SU-DHL-6 (cell line): ENCODE measurements around the gene SFTA2.

Source experiments
- H2AFZ ChIP-seq: fragments of 200-600 bp; sonication (generic); 2 replicates; pipeline ENCODE4 v1.6.1; 2014; ENCODE audit warnings: low read depth, mild to moderate bottlenecking, moderate library complexity, mixed read lengths, antibody characterized with exemption, low read length; ENCODE audit not compliant: severe bottlenecking
- H3F3A ChIP-seq: fragments of 200-600 bp; shearing (Covaris generic); 2 replicates; pipeline ENCODE4 v1.6.0; 2016; ENCODE audit warnings: antibody characterized with exemption, mild to moderate bottlenecking; ENCODE audit not compliant: insufficient read depth
- H3K27ac ChIP-seq: fragments of 200-600 bp; sonication (generic); 2 replicates; pipeline ENCODE4 v1.5.1; 2016; ENCODE audit warnings: low read depth, mild to moderate bottlenecking, low read length, moderate library complexity, mixed read lengths
- H3K27me3 ChIP-seq: fragments of 200-600 bp; sonication (generic), shearing (Covaris generic); 2 replicates; pipeline ENCODE4 v1.6.0; 2014; ENCODE audit warnings: mild to moderate bottlenecking, low read length
- H3K36me3 ChIP-seq: fragments of 200-600 bp; sonication (generic); 2 replicates; pipeline ENCODE4 v1.6.1; 2014; ENCODE audit warnings: mild to moderate bottlenecking, low read length, mixed read lengths
- H3K4me2 ChIP-seq: fragments of 300-600, 200-600 bp; shearing (Covaris generic), sonication (generic); 2 replicates; pipeline ENCODE4 v1.6.0; 2014; ENCODE audit warnings: low read length, low read depth, mild to moderate bottlenecking; ENCODE audit not compliant: poor library complexity, severe bottlenecking
- H3K4me3 ChIP-seq: fragments of 200-600 bp; sonication (generic); 2 replicates; pipeline ENCODE4 v1.5.1; 2014; ENCODE audit warnings: antibody characterized with exemption, low read length, mild to moderate bottlenecking, mixed read lengths; ENCODE audit not compliant: insufficient read depth, poor library complexity, severe bottlenecking
- H3K79me2 ChIP-seq: fragments of 200-600 bp; sonication (generic); 2 replicates; pipeline ENCODE4 v1.6.1; 2014; ENCODE audit warnings: mild to moderate bottlenecking, low read length, moderate library complexity; ENCODE audit not compliant: insufficient read depth
- H3K9ac ChIP-seq: fragments of 200-600 bp; sonication (generic); 2 replicates; pipeline ENCODE4 v1.7.0; 2014; ENCODE audit warnings: mild to moderate bottlenecking, low read length
- H3K9me2 ChIP-seq: fragments of 200-600 bp; sonication (generic); replicated peaks from 2 replicates; pipeline ENCODE4 v1.6.1; 2014; ENCODE audit warnings: low read length; ENCODE audit not compliant: insufficient read depth
- H3K9me3 ChIP-seq: fragments of 200-600 bp; sonication (generic); 2 replicates; pipeline ENCODE4 v1.6.1; 2014; ENCODE audit warnings: low read length, mixed read lengths; ENCODE audit not compliant: insufficient read depth
- H4K20me1 ChIP-seq: fragments of 200-600 bp; sonication (generic); 2 replicates; pipeline ENCODE4 v1.6.1; 2014; ENCODE audit warnings: low read depth, mild to moderate bottlenecking, antibody characterized with exemption, low read length, moderate library complexity, mixed read lengths
- EZH2phosphoT487 ChIP-seq: fragments of 200-600 bp; sonication (generic), shearing (Covaris generic); conservative IDR thresholded peaks from 2 replicates; pipeline ENCODE4 v1.6.1; 2018; ENCODE audit warnings: mild to moderate bottlenecking, antibody characterized with exemption, low read length, moderate library complexity, mixed read lengths
- TF ChIP-seq, protein P1 (sequence below): fragments of 200-600 bp; sonication (generic); IDR thresholded peaks from one replicate; pipeline ENCODE4 v1.5.1; 2017; ENCODE audit warnings: antibody characterized with exemption, mild to moderate bottlenecking, low read length, moderate library complexity; ENCODE audit not compliant: insufficient read depth, poor library complexity, severe bottlenecking

SFTA2 gene

DNA sequence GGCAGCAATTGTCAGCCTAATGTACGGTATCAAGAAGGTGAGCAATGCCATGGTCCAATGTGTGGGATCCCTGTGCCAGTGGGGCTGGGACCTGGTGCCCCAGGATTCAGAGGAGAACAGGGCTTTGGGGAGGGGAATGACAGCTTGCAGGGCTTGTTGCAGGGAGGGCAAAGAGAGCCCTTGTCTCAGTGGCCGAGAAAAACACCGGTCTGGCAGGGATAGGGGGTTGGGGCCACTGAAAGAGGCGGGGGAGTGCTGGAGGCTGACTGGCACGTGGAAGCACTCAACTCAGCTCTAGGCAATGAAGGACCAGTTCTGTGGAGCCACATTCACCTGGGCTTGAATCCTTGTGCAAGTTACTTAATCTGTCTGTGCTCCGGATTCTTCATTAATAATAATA lies 5.3 kb upstream of the SFTA2 start:
- Histone ChIP-seq H3K9ac (no peak overlapping the region), H3K4me3 (no peak overlapping the region), H3K9me3 (no peaks in the 10 kb centered on the region), H3K27me3 (no peaks in the 10 kb centered on the region), H4K20me1 (no peaks in the 10 kb centered on the region), H3K9me2 (no peaks in the 10 kb centered on the region), H2AFZ (no peak overlapping the region), H3K79me2 (no peaks in the 10 kb centered on the region), H3F3A (no peaks in the 10 kb centered on the region), H3K36me3 (no peaks in the 10 kb centered on the region), H3K4me2 (no peak overlapping the region), H3K27ac (no peak overlapping the region)
- TF ChIP-seq, protein P1, sequence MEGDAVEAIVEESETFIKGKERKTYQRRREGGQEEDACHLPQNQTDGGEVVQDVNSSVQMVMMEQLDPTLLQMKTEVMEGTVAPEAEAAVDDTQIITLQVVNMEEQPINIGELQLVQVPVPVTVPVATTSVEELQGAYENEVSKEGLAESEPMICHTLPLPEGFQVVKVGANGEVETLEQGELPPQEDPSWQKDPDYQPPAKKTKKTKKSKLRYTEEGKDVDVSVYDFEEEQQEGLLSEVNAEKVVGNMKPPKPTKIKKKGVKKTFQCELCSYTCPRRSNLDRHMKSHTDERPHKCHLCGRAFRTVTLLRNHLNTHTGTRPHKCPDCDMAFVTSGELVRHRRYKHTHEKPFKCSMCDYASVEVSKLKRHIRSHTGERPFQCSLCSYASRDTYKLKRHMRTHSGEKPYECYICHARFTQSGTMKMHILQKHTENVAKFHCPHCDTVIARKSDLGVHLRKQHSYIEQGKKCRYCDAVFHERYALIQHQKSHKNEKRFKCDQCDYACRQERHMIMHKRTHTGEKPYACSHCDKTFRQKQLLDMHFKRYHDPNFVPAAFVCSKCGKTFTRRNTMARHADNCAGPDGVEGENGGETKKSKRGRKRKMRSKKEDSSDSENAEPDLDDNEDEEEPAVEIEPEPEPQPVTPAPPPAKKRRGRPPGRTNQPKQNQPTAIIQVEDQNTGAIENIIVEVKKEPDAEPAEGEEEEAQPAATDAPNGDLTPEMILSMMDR, result no peak
- no peak for TF ChIP-seq EZH2phosphoT487

DNA sequence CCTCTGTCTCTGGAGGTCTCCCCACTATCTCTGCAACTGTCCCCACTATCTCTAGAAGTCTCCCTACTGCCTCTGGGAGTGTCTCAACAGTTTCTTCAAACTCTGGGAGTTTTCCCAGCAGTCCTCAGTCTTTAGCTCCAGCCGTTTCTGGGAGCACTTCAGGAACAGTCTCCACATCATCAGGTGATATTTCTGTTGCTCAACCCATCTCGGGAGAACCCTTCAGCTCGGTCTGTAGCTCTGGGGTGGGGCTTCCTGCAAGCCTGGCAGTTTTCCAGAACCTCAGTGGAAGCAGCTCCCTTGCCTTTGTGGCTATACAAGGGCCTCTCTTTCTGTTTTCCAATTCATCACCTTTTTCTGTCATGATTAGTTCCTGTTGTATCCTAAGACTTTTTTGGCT lies 3.0 kb upstream of the SFTA2 start:
- Histone ChIP-seq H3K9me3 (no peaks in the 10 kb centered on the region), H3K4me3 (no peak overlapping the region), H3K36me3 (no peaks in the 10 kb centered on the region), H3K9me2 (no peaks in the 10 kb centered on the region), H3F3A (no peaks in the 10 kb centered on the region), H3K79me2 (no peaks in the 10 kb centered on the region), H2AFZ (no peak overlapping the region), H3K27ac (no peak overlapping the region), H4K20me1 (no peaks in the 10 kb centered on the region), H3K27me3 (no peaks in the 10 kb centered on the region), H3K9ac (no peak overlapping the region), H3K4me2 (no peak overlapping the region)
- TF ChIP-seq, protein P1, result no peak
- no peak for TF ChIP-seq EZH2phosphoT487

DNA sequence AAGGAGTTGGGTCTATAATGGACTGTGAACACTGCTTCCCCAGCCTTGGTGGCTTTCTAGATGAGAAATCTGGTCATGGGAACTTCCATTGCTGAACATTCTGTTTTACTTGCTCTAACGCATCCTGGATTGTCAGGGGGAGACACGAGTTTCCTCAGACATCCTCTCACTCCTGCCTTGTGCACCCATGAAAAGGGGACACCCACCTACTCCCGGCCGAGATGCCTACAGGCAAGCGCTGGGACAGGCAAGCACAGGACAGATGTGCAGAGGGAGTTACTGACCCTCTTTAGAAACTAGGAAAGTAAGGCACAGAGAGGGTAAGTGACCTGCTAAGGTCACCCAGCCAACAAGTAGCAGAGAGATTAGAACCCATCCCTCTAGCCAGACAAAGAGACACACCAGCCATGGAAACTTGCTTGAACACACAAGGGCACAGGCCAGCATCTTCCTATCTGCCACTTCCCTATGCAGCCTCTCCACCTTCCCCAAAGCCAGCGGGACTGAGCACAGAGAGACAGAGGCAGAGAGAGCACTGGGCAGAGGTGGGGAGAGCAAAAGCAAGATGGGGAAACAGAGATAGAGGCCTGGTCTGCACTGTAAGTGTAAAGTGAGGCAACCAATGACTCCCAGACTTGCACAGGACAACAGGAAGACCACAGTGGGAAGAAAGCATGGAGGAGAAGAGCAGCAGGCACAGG lies 845 bp upstream of the SFTA2 start:
- Histone ChIP-seq H3F3A (no peaks in the 10 kb centered on the region), H3K79me2 (no peaks in the 10 kb centered on the region), H3K9me2 (no peaks in the 10 kb centered on the region), H4K20me1 (no peaks in the 10 kb centered on the region), H3K36me3 (0 out of 2 replicates have a peak, but pooled peaks cover 6% of the 10 kb centered on the region), H3K9ac (no peak overlapping the region), H3K4me3 (no peak overlapping the region), H3K27ac (no peak overlapping the region), H3K9me3 (no peaks in the 10 kb centered on the region; the same call in 1 of the 2 replicates), H3K4me2 (no peak overlapping the region), H2AFZ (no peak overlapping the region), H3K27me3 (no peaks in the 10 kb centered on the region)
- TF ChIP-seq, protein P1, result no peak
- TF ChIP-seq EZH2phosphoT487, result no peak
